ENCODE data around the gene PLSCR1. TPM values are rescaled to one million over a fixed set of nuclear protein-coding genes. Genes with fewer than 3 reads are reported as not detected.

Gene PLSCR1
- total and polyA plus RNA-seq, 8 donors: 67.2 to 126 (median 84.9) TPM

DNA sequence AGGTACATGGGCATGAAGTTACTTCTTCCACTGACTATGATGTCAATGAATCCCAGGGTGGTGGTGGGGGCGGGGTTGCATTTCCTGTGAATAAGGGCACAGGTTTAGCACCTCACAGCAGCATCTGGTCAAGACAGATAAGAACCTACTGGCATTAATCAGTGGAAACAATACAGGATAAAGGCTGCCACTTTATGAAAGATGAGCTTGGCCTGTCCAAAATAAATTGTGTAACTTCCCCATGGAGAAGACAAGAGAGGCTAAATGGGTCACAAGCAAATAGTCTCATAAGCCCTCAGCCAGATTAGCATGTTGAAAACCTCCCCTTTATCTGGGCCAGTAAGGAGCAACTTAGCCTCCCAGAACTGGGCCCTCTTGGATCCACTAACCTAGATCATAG, 47.7 kb downstream of the PLSCR1 start:
- Histone ChIP-seq H3K27me3 (no peaks in the 10 kb centered on the region), H3K36me3 (no peaks in the 10 kb centered on the region), H3K9me3 (peaks cover 0 to 8% of the 10 kb centered on the region in 2 donors), H3K27ac (no peak overlapping the region), H3K4me3 (no peak overlapping the region), H3K4me1 (no peaks in the 10 kb centered on the region)
- TF ChIP-seq, protein P1, sequence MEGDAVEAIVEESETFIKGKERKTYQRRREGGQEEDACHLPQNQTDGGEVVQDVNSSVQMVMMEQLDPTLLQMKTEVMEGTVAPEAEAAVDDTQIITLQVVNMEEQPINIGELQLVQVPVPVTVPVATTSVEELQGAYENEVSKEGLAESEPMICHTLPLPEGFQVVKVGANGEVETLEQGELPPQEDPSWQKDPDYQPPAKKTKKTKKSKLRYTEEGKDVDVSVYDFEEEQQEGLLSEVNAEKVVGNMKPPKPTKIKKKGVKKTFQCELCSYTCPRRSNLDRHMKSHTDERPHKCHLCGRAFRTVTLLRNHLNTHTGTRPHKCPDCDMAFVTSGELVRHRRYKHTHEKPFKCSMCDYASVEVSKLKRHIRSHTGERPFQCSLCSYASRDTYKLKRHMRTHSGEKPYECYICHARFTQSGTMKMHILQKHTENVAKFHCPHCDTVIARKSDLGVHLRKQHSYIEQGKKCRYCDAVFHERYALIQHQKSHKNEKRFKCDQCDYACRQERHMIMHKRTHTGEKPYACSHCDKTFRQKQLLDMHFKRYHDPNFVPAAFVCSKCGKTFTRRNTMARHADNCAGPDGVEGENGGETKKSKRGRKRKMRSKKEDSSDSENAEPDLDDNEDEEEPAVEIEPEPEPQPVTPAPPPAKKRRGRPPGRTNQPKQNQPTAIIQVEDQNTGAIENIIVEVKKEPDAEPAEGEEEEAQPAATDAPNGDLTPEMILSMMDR (IDR thresholded peaks at IDR 0.05): no peak
- DNase-seq (no peak), ATAC-seq (no peak)
- intact Hi-C loops (cut with DNase I): no loop called here

GRCh38 chr3:146496251-146496650, 48.2 kb downstream of the PLSCR1 start:
- TF ChIP-seq, protein P1 (IDR thresholded peaks at IDR 0.05): no peak
- no peaks in the 10 kb centered on the region for H3K27me3 ChIP-seq
- peaks cover 0 to 8% of the 10 kb centered on the region in 2 donors for H3K9me3 ChIP-seq
- no peaks in the 10 kb centered on the region for H3K36me3 ChIP-seq
- H3K4me3 ChIP-seq: no peak overlapping the region
- H3K27ac ChIP-seq: no peak overlapping the region
- intact Hi-C loops (cut with DNase I): no loop called here
- no peaks in the 10 kb centered on the region for H3K4me1 ChIP-seq
- ATAC-seq (no peak), DNase-seq (no peak)

GRCh38 chr3:146493761-146494160, 50.6 kb downstream of the PLSCR1 start:
- no peak overlapping the region for H3K4me3 ChIP-seq
- intact Hi-C loops (cut with DNase I): no loop called here
- TF ChIP-seq, protein P1 (IDR thresholded peaks at IDR 0.05): no peak

GRCh38 chr3:146493221-146493620, 51.2 kb downstream of the PLSCR1 start:
- intact Hi-C loops (cut with DNase I): no loop called here

More at GRCh38 chr3:146493761-146494160, 50.6 kb downstream of the PLSCR1 start:
- Histone ChIP-seq H3K9me3 (peaks cover 0 to 16% of the 10 kb centered on the region in 2 donors), H3K27me3 (no peaks in the 10 kb centered on the region), H3K36me3 (no peaks in the 10 kb centered on the region), H3K4me1 (no peaks in the 10 kb centered on the region), H3K27ac (no peak overlapping the region)
- ATAC-seq: no peak
- no peak for DNase-seq

DNA sequence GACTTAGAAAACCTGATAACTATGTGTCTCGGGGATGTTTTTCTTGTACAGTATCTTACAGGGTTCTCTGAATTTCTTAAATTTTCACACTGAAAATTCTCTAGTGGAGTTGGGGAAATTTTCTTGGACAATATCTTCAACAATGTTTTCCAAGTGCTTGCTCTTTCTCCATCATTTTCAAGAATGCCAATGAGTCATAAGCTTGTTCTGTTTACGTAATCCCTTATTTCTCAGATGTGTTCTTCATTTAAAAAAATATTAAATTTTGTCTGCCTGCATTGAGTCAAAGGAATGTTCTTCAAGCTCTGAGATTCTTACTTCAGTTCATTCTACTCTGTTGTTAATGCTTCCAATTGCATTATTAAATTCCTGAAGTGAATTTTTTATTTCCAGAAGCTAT, 53.1 kb downstream of the PLSCR1 start:
- ATAC-seq (no peak), DNase-seq (no peak)
- peaks cover 0 to 8% of the 10 kb centered on the region in 2 donors for H3K9me3 ChIP-seq
- no peak overlapping the region for H3K4me3 ChIP-seq
- H3K27me3 ChIP-seq: no peaks in the 10 kb centered on the region
- H3K27ac ChIP-seq: no peak overlapping the region
- intact Hi-C loops (cut with DNase I): no loop called here
- H3K4me1 ChIP-seq: no peaks in the 10 kb centered on the region
- TF ChIP-seq, protein P1 (IDR thresholded peaks at IDR 0.05): no peak
- H3K36me3 ChIP-seq: no peaks in the 10 kb centered on the region

More at GRCh38 chr3:146493221-146493620, 51.2 kb downstream of the PLSCR1 start:
- ATAC-seq (no peak), DNase-seq (no peak)
- no peaks in the 10 kb centered on the region for H3K4me1 ChIP-seq
- no peaks in the 10 kb centered on the region for H3K36me3 ChIP-seq
- H3K27ac ChIP-seq: no peak overlapping the region
- no peaks in the 10 kb centered on the region for H3K27me3 ChIP-seq
- peaks cover 0 to 16% of the 10 kb centered on the region in 2 donors for H3K9me3 ChIP-seq
- TF ChIP-seq, protein P1 (IDR thresholded peaks at IDR 0.05): no peak
- H3K4me3 ChIP-seq: no peak overlapping the region

All from left lung (tissue), 10 donors.